ENCODE data around the gene SGMS1. TPM values are rescaled to one million over a fixed set of nuclear protein-coding genes. Genes with fewer than 3 reads are reported as not detected.
A peak's percentile ranks its signal among the peaks of the same experiment; 100 is the strongest.
"Not testable (repeated sequence)": the region's sequence is repeated elsewhere in the genome, so short reads cannot be mapped to it uniquely, and the experiment has no call there.

SGMS1 gene
- total RNA-seq, 1 donor from 2014 or later: 24.1 TPM

GRCh38 chr10:50375745-50376144, 248.0 kb downstream of the SGMS1 start:
- H3K27ac Mint-ChIP-seq (ENCODE audit: unreplicated experiment): no peak overlapping the region
- H3K36me3 Mint-ChIP-seq (ENCODE audit: unreplicated experiment): no peaks in the 10 kb centered on the region
- H3K4me3 Mint-ChIP-seq (ENCODE audit: unreplicated experiment): no peak overlapping the region
- H3K4me1 Mint-ChIP-seq (ENCODE audit: low read depth, unreplicated experiment): no peaks in the 10 kb centered on the region
- no peak for TF ChIP-seq CTCF (IDR thresholded peaks at IDR 0.05; ENCODE audit: partially characterized antibody, unreplicated experiment)
- no peak for DNase-seq
- H3K9me3 Mint-ChIP-seq (ENCODE audit: unreplicated experiment): no peaks in the 10 kb centered on the region
- no peaks in the 10 kb centered on the region for H3K27me3 Mint-ChIP-seq (ENCODE audit: unreplicated experiment)

GRCh38 chr10:50375051-50375452, 248.7 kb downstream of the SGMS1 start:
- TF ChIP-seq CTCF (IDR thresholded peaks at IDR 0.05; ENCODE audit: partially characterized antibody, unreplicated experiment): no peak
- no peak for DNase-seq
- no peaks in the 10 kb centered on the region for H3K9me3 Mint-ChIP-seq (ENCODE audit: unreplicated experiment)
- no peak overlapping the region for H3K4me3 Mint-ChIP-seq (ENCODE audit: unreplicated experiment)
- no peaks in the 10 kb centered on the region for H3K4me1 Mint-ChIP-seq (ENCODE audit: low read depth, unreplicated experiment)
- no peaks in the 10 kb centered on the region for H3K27me3 Mint-ChIP-seq (ENCODE audit: unreplicated experiment)
- no peaks in the 10 kb centered on the region for H3K36me3 Mint-ChIP-seq (ENCODE audit: unreplicated experiment)
- H3K27ac Mint-ChIP-seq (ENCODE audit: unreplicated experiment): no peak overlapping the region

GRCh38 chr10:50373821-50374501, 249.8 kb downstream of the SGMS1 start:
- no peaks in the 10 kb centered on the region for H3K9me3 Mint-ChIP-seq (ENCODE audit: unreplicated experiment)
- H3K4me1 Mint-ChIP-seq (ENCODE audit: low read depth, unreplicated experiment): no peaks in the 10 kb centered on the region
- H3K4me3 Mint-ChIP-seq (ENCODE audit: unreplicated experiment): no peak overlapping the region
- no peaks in the 10 kb centered on the region for H3K36me3 Mint-ChIP-seq (ENCODE audit: unreplicated experiment)
- H3K27me3 Mint-ChIP-seq (ENCODE audit: unreplicated experiment): no peaks in the 10 kb centered on the region
- H3K27ac Mint-ChIP-seq (ENCODE audit: unreplicated experiment): no peak overlapping the region
- DNase-seq: no peak
- no peak for TF ChIP-seq CTCF (IDR thresholded peaks at IDR 0.05; ENCODE audit: partially characterized antibody, unreplicated experiment)

- H3K27ac Mint-ChIP-seq (ENCODE audit: unreplicated experiment): no peak overlapping the region
- no peaks in the 10 kb centered on the region for H3K27me3 Mint-ChIP-seq (ENCODE audit: unreplicated experiment)
- no peaks in the 10 kb centered on the region for H3K4me1 Mint-ChIP-seq (ENCODE audit: low read depth, unreplicated experiment)
- no peaks in the 10 kb centered on the region for H3K36me3 Mint-ChIP-seq (ENCODE audit: unreplicated experiment)
- no peak for TF ChIP-seq CTCF (IDR thresholded peaks at IDR 0.05; ENCODE audit: partially characterized antibody, unreplicated experiment)
- H3K4me3 Mint-ChIP-seq (ENCODE audit: unreplicated experiment): no peak overlapping the region
- DNase-seq: no peak
- H3K9me3 Mint-ChIP-seq (ENCODE audit: unreplicated experiment): no peaks in the 10 kb centered on the region
These were observed 253.8 kb downstream of the SGMS1 start for GRCh38 chr10:50369931-50370330.

- H3K4me3 Mint-ChIP-seq (ENCODE audit: unreplicated experiment): no peak overlapping the region
- no peaks in the 10 kb centered on the region for H3K4me1 Mint-ChIP-seq (ENCODE audit: low read depth, unreplicated experiment)
- H3K27me3 Mint-ChIP-seq (ENCODE audit: unreplicated experiment): no peaks in the 10 kb centered on the region
- no peaks in the 10 kb centered on the region for H3K36me3 Mint-ChIP-seq (ENCODE audit: unreplicated experiment)
- H3K9me3 Mint-ChIP-seq (ENCODE audit: unreplicated experiment): no peaks in the 10 kb centered on the region
- peak; percentile 45 for TF ChIP-seq CTCF (IDR thresholded peaks at IDR 0.05; ENCODE audit: partially characterized antibody, unreplicated experiment)
- DNase-seq: no peak
- H3K27ac Mint-ChIP-seq (ENCODE audit: unreplicated experiment): no peak overlapping the region
These were observed 256.0 kb downstream of the SGMS1 start for GRCh38 chr10:50367732-50368131.

- not testable (repeated sequence) for H3K36me3 Mint-ChIP-seq (ENCODE audit: unreplicated experiment); H3K9me3 Mint-ChIP-seq (ENCODE audit: unreplicated experiment); H3K27me3 Mint-ChIP-seq (ENCODE audit: unreplicated experiment); H3K27ac Mint-ChIP-seq (ENCODE audit: unreplicated experiment); H3K4me3 Mint-ChIP-seq (ENCODE audit: unreplicated experiment); H3K4me1 Mint-ChIP-seq (ENCODE audit: low read depth, unreplicated experiment); DNase-seq
These were observed 257.3 kb downstream of the SGMS1 start for GRCh38 chr10:50366421-50366820.

- not testable (repeated sequence) for H3K4me3 Mint-ChIP-seq (ENCODE audit: unreplicated experiment)
These were observed 259.0 kb downstream of the SGMS1 start for GRCh38 chr10:50364730-50365129.

More at GRCh38 chr10:50364730-50365129, 259.0 kb downstream of the SGMS1 start:
- not testable (repeated sequence) for H3K27me3 Mint-ChIP-seq (ENCODE audit: unreplicated experiment); H3K36me3 Mint-ChIP-seq (ENCODE audit: unreplicated experiment); H3K27ac Mint-ChIP-seq (ENCODE audit: unreplicated experiment); H3K9me3 Mint-ChIP-seq (ENCODE audit: unreplicated experiment); DNase-seq
- peaks cover 14% of the 10 kb centered on the region for H3K4me1 Mint-ChIP-seq (ENCODE audit: low read depth, unreplicated experiment)

Data from glutamatergic neuron (in vitro differentiated cells).